MM.1S (cell line): Measurements from ENCODE around the gene AGBL4.

Experiments used
- DNase-seq: peaks from one replicate; pipeline ENCODE4 v3.0.0-alpha.2; 2015
- H2AFZ ChIP-seq: fragments of 300-600 bp; sonication (generic); 2 replicates; pipeline ENCODE4 v1.6.0; 2016; ENCODE audit warnings: antibody characterized with exemption, low read length
- H3F3A ChIP-seq: fragments of 300-600 bp; sonication (generic); 2 replicates; pipeline ENCODE4 v1.6.1; 2016; ENCODE audit warnings: mild to moderate bottlenecking, antibody characterized with exemption, low read length, moderate library complexity, mixed read lengths; ENCODE audit not compliant: insufficient read depth
- H3K27ac ChIP-seq: fragments of 300-600 bp; sonication (generic); 2 replicates; pipeline ENCODE4 v1.5.1; 2016; ENCODE audit warnings: mild to moderate bottlenecking, low read length
- H3K27me3 ChIP-seq: fragments of 300-600 bp; sonication (generic); replicated peaks from 2 replicates; pipeline ENCODE4 v1.6.0; 2016; ENCODE audit warnings: low read length; ENCODE audit not compliant: insufficient read depth
- H3K36me3 ChIP-seq: fragments of 300-600 bp; sonication (generic); replicated peaks from 2 replicates; pipeline ENCODE4 v1.6.1; 2016; ENCODE audit warnings: mild to moderate bottlenecking, low read length, mixed read lengths; ENCODE audit not compliant: insufficient read depth
- H3K4me1 ChIP-seq: fragments of 300-600 bp; sonication (generic); 2 replicates; pipeline ENCODE4 v1.6.1; 2016; ENCODE audit warnings: low read length, mixed read lengths
- H3K4me2 ChIP-seq: fragments of 300-600 bp; sonication (generic); 2 replicates; pipeline ENCODE4 v1.6.0; 2016; ENCODE audit warnings: low read depth, low read length
- H3K4me3 ChIP-seq: fragments of 300-600 bp; sonication (generic); 2 replicates; pipeline ENCODE4 v1.5.1; 2016; ENCODE audit warnings: low read length, mixed read lengths
- H3K79me2 ChIP-seq: fragments of 300-600 bp; sonication (generic); 2 replicates; pipeline ENCODE4 v1.6.1; 2016; ENCODE audit warnings: mixed run types, low read length, mixed read lengths
- H3K9ac ChIP-seq: fragments of 300-600 bp; sonication (generic); 2 replicates; pipeline ENCODE4 v1.6.1; 2016; ENCODE audit warnings: low read length, mixed read lengths
- H3K9me2 ChIP-seq: fragments of 300-600 bp; sonication (generic); replicated peaks from 2 replicates; pipeline ENCODE4 v1.6.1; 2016; ENCODE audit warnings: mild to moderate bottlenecking, low read length, mixed read lengths; ENCODE audit not compliant: insufficient read depth
- H3K9me3 ChIP-seq: fragments of 300-600 bp; sonication (generic); replicated peaks from 2 replicates; pipeline ENCODE4 v1.6.1; 2016; ENCODE audit warnings: mild to moderate bottlenecking, low read length, mixed read lengths; ENCODE audit not compliant: insufficient read depth
- H4K20me1 ChIP-seq: fragments of 300-600 bp; sonication (generic); 2 replicates; pipeline ENCODE4 v1.6.1; 2016; ENCODE audit warnings: mild to moderate bottlenecking, low read length, moderate library complexity, mixed read lengths; ENCODE audit not compliant: insufficient read depth
- EZH2 ChIP-seq: fragments of 300-600 bp; sonication (generic); optimal IDR thresholded peaks from 2 replicates; pipeline ENCODE3; 2017; ENCODE audit warnings: low read depth, mild to moderate bottlenecking, antibody characterized with exemption, low read length, mixed read lengths
- EZH2phosphoT487 ChIP-seq: fragments of 300-600 bp; sonication (generic); IDR thresholded peaks from 2 replicates; pipeline ENCODE4 v1.6.1; 2018; ENCODE audit warnings: antibody characterized with exemption, low read length
- TF ChIP-seq, protein P1 (sequence below): fragments of 300-600 bp; sonication (generic); IDR thresholded peaks from 2 replicates; pipeline ENCODE4 v1.5.1; 2016; ENCODE audit warnings: antibody characterized with exemption, low read length, mixed read lengths

The AGBL4 gene

DNA sequence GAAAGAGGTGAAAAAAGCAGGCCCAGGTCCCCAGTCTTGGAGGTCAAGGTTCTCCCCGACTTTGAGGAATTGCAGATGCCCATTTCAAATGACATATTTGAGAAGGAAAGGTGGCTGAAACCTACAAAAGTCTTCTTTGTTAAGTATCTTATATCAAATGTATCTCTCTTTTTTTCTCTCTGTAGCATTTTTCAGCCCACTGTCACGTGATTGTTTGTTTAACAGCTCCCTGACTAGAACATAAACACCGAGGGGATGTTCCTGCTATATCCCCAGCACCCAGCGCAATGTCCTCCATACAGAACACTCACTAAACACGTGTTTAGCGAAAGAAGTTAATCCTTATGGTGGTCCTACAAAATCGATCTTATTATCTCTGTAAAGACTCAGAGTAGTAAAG lies 1274.7 kb downstream of the AGBL4 start:
- Histone ChIP-seq H3K4me2 (no peak overlapping the region), H3K9me3 (no peaks in the 10 kb centered on the region), H3K9me2 (no peaks in the 10 kb centered on the region), H3K79me2 (no peaks in the 10 kb centered on the region), H3K27me3 (no peaks in the 10 kb centered on the region), H3F3A (no peaks in the 10 kb centered on the region), H4K20me1 (no peaks in the 10 kb centered on the region), H3K9ac (no peak overlapping the region), H3K4me1 (0 out of 2 replicates have a peak, but pooled peaks cover 8% of the 10 kb centered on the region), H3K27ac (no peak overlapping the region), H3K36me3 (no peaks in the 10 kb centered on the region), H2AFZ (no peak overlapping the region), H3K4me3 (no peak overlapping the region)
- no peak for TF ChIP-seq EZH2
- no peak for TF ChIP-seq EZH2phosphoT487
- TF ChIP-seq, protein P1, sequence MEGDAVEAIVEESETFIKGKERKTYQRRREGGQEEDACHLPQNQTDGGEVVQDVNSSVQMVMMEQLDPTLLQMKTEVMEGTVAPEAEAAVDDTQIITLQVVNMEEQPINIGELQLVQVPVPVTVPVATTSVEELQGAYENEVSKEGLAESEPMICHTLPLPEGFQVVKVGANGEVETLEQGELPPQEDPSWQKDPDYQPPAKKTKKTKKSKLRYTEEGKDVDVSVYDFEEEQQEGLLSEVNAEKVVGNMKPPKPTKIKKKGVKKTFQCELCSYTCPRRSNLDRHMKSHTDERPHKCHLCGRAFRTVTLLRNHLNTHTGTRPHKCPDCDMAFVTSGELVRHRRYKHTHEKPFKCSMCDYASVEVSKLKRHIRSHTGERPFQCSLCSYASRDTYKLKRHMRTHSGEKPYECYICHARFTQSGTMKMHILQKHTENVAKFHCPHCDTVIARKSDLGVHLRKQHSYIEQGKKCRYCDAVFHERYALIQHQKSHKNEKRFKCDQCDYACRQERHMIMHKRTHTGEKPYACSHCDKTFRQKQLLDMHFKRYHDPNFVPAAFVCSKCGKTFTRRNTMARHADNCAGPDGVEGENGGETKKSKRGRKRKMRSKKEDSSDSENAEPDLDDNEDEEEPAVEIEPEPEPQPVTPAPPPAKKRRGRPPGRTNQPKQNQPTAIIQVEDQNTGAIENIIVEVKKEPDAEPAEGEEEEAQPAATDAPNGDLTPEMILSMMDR = no peak
- no peak for DNase-seq

DNA sequence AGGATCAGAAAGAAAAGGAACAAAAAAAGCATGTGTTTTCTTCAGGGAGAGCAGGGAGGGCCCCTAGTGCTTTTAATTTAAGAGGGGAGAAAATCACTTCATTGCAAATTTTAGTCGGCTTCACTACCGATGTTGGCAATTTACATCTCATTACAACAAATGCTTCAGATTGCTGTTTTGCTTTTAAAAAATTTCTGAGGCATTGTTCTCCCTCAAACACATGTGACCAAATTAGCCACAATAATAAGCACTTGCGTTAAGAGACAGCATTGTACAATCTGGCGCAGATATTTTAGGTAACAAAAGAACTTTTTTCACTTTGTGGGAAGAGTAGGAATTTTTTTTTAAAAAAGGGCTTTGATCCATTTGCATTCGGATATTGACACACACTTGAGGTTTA lies 1276.8 kb downstream of the AGBL4 start:
- no peaks in the 10 kb centered on the region for H4K20me1 ChIP-seq

DNA sequence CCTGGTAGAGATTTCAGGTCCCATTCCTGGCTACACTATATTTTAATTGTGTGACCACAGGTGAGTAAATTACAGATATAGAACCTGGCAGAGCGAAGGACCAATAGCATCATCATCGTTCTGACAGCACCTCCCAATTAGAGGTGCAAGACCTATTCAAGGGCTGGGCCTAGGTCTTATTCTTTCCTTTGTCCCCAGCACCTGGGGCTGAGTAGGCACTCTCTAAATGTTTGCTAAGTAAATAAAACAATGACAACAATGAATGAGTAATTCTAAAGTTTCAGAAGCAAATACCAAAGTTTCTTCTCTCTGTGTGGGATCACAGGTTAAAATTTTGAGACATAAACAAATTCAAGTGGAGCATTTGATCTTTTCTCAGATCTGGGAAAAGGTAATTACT lies 1279.7 kb downstream of the AGBL4 start:
- no peaks in the 10 kb centered on the region for H3K36me3 ChIP-seq
- H3K9me3 ChIP-seq = no peaks in the 10 kb centered on the region
- H3K9ac ChIP-seq = no peak overlapping the region
- H3K9me2 ChIP-seq = no peaks in the 10 kb centered on the region
- H3K27me3 ChIP-seq = no peaks in the 10 kb centered on the region
- H3K27ac ChIP-seq = peak overlapping the region; percentile 39; the same call in 1 of the 2 replicates
- H3K4me3 ChIP-seq = no peak overlapping the region
- no peak overlapping the region for H2AFZ ChIP-seq
- TF ChIP-seq EZH2 = no peak
- TF ChIP-seq EZH2phosphoT487 = no peak
- TF ChIP-seq, protein P1 = no peak
- H3K79me2 ChIP-seq = no peaks in the 10 kb centered on the region
- peaks cover 10% of the 10 kb centered on the region; the same call in 1 of the 2 replicates for H3K4me1 ChIP-seq
- no peaks in the 10 kb centered on the region for H4K20me1 ChIP-seq
- no peaks in the 10 kb centered on the region for H3F3A ChIP-seq
- DNase-seq = peak; percentile 17
- 0 out of 2 replicates have a peak overlapping the region, but pooled peaks have one; percentile 7 for H3K4me2 ChIP-seq

More for the DNA sequence above, 1276.8 kb downstream of the AGBL4 start:
- Histone ChIP-seq H3K27me3 (no peaks in the 10 kb centered on the region), H3K4me3 (no peak overlapping the region), H3K4me2 (no peak overlapping the region), H3K79me2 (no peaks in the 10 kb centered on the region), H3K9ac (no peak overlapping the region), H3K27ac (no peak overlapping the region), H3F3A (no peaks in the 10 kb centered on the region), H3K9me2 (no peaks in the 10 kb centered on the region), H2AFZ (no peak overlapping the region), H3K4me1 (peaks cover 14% of the 10 kb centered on the region; the same call in 1 of the 2 replicates), H3K36me3 (no peaks in the 10 kb centered on the region), H3K9me3 (no peaks in the 10 kb centered on the region)
- TF ChIP-seq EZH2phosphoT487 (no peak), EZH2 (no peak)
- TF ChIP-seq, protein P1 = no peak
- no peak for DNase-seq
